Osteoblast (primary cell): ENCODE measurements around the gene GPR108. TPM values are rescaled to one million over a fixed set of nuclear protein-coding genes. Genes with fewer than 3 reads are reported as not detected.

Experiments used
- DNase-seq: peaks from one replicate; pipeline ENCODE4 v3.0.0; 2011; ENCODE audit warnings: low spot score, mixed read lengths; ENCODE audit not compliant: insufficient read length; ENCODE audit errors: missing footprints
- H2AFZ ChIP-seq: 2 replicates; pipeline ENCODE4 v1.6.0; 2011; ENCODE audit warnings: mild to moderate bottlenecking, low read length
- H3K27ac ChIP-seq: 2 replicates; pipeline ENCODE4 v1.5.1; 2011; ENCODE audit warnings: mild to moderate bottlenecking, low read depth, low read length, moderate library complexity
- H3K27me3 ChIP-seq: 2 replicates; pipeline ENCODE4 v1.6.0; 2012; ENCODE audit warnings: mild to moderate bottlenecking, control low read depth, inconsistent platforms, low read length, moderate library complexity; ENCODE audit not compliant: insufficient read depth
- H3K36me3 ChIP-seq: 2 replicates; pipeline ENCODE4 v1.5.1; 2011; ENCODE audit warnings: mild to moderate bottlenecking, low read length, control low read depth, moderate library complexity; ENCODE audit not compliant: insufficient read depth
- H3K4me1 ChIP-seq: 2 replicates; pipeline ENCODE4 v1.5.1; 2011; ENCODE audit warnings: mild to moderate bottlenecking, low read length, control low read depth, moderate library complexity; ENCODE audit not compliant: insufficient read depth
- H3K4me2 ChIP-seq: 2 replicates; pipeline ENCODE4 v1.6.0; 2011; ENCODE audit warnings: mild to moderate bottlenecking, low read length; ENCODE audit not compliant: insufficient read depth
- H3K4me3 ChIP-seq: fragments of 200-600 bp; sonication (generic); 3 replicates; pipeline ENCODE4 v1.5.1; 2012; ENCODE audit warnings: mild to moderate bottlenecking, low read length, inconsistent platforms; ENCODE audit not compliant: insufficient read depth
- H3K79me2 ChIP-seq: 2 replicates; pipeline ENCODE4 v1.6.0; 2012; ENCODE audit warnings: mild to moderate bottlenecking, low read length, control low read depth, inconsistent platforms; ENCODE audit not compliant: insufficient read depth
- H3K9me3 ChIP-seq: 2 replicates; pipeline ENCODE4 v1.5.1; 2011; ENCODE audit warnings: low read depth, low read length, control low read depth
- H4K20me1 ChIP-seq: 2 replicates; pipeline ENCODE4 v1.6.0; 2012; ENCODE audit warnings: mild to moderate bottlenecking, low read length, control low read depth; ENCODE audit not compliant: insufficient read depth
- total RNA-seq: library from RNA; depleted of rRNA; stranded (reverse); fragments of >200 nt; gene quantifications from 2 replicates; pipeline ENCODE4 v1.2.3, GENCODE V29; 2012
- TF ChIP-seq, protein P1 (sequence below): IDR thresholded peaks from 2 replicates; pipeline ENCODE4 v1.5.1; 2011; ENCODE audit warnings: mild to moderate bottlenecking, low read depth, low read length, moderate library complexity; ENCODE audit errors: extremely low read depth

The GPR108 gene
- total RNA-seq, 1 donor, result 42.3 TPM

DNA sequence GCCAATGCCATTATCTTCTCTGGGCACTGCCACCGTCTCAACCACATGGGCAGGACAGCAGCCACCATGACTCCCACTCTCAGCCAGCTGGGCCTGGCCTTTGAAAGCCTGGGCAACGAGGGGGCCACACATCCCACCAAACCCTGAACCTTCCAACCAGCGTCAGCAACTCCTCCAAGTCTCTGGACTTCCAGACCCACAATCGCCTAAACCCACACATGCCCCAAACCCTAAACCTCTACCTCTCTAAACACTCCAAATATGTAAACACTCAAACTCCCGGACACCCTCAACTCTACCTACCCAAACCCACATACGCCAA lies 17.9 kb downstream of the GPR108 start:
- TF ChIP-seq, protein P1, sequence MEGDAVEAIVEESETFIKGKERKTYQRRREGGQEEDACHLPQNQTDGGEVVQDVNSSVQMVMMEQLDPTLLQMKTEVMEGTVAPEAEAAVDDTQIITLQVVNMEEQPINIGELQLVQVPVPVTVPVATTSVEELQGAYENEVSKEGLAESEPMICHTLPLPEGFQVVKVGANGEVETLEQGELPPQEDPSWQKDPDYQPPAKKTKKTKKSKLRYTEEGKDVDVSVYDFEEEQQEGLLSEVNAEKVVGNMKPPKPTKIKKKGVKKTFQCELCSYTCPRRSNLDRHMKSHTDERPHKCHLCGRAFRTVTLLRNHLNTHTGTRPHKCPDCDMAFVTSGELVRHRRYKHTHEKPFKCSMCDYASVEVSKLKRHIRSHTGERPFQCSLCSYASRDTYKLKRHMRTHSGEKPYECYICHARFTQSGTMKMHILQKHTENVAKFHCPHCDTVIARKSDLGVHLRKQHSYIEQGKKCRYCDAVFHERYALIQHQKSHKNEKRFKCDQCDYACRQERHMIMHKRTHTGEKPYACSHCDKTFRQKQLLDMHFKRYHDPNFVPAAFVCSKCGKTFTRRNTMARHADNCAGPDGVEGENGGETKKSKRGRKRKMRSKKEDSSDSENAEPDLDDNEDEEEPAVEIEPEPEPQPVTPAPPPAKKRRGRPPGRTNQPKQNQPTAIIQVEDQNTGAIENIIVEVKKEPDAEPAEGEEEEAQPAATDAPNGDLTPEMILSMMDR, result no peak
- Histone ChIP-seq H3K79me2 (no peaks in the 10 kb centered on the region), H4K20me1 (no peaks in the 10 kb centered on the region), H3K36me3 (no peaks in the 10 kb centered on the region), H3K9me3 (no peaks in the 10 kb centered on the region), H3K27me3 (peaks cover 7% of the 10 kb centered on the region), H2AFZ (no peak overlapping the region), H3K4me2 (no peak overlapping the region), H3K4me1 (peaks cover 12% of the 10 kb centered on the region), H3K4me3 (no peak overlapping the region), H3K27ac (no peak overlapping the region)
- DNase-seq, result peak; percentile 39

DNA sequence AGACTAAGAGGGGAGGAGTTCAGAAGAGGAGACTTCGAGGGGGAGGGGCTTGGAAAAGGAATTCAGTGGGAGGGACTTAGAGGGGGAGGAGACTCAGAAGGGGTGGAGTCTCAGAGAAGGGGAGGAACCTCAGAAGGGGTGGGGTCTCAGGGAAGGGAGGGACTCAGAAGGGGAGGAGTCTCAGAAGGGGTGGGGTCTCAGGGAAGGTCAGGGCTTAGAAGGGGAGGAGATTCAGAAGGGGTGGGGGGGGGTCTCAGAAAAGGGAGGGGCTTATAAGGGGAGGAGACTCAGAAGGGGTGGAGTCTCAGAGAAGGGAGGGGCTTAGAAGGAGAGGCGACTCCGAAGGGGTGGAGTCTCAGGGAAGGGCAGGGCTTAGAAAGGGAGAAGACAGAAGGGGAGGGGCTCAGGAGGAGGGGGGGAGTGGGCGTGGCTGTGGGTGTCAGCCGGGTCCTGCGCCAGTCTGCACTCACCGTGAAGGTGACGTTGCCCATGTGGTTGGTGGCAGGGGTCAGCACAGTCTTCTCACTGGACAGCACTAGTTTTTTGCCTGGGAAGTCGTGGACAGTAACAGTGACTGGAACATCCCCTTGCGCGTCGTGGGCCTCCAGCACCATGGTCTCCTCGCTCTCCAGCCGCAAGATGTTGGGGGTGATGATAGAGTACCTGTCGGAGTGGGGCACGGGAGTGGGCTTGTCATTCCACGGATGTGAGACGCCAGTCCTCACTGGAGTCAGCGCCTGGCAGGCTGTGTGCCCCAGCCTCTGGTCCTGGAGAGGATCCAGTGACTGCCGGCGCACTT lies 18.4 kb downstream of the GPR108 start:
- H3K4me1 ChIP-seq, result peaks cover 12% of the 10 kb centered on the region
- H3K27ac ChIP-seq, result no peak overlapping the region
- no peaks in the 10 kb centered on the region for H3K79me2 ChIP-seq
- H3K4me3 ChIP-seq, result no peak overlapping the region
- H2AFZ ChIP-seq, result no peak overlapping the region
- H3K27me3 ChIP-seq, result peaks cover 7% of the 10 kb centered on the region
- no peak overlapping the region for H3K4me2 ChIP-seq
- no peaks in the 10 kb centered on the region for H3K9me3 ChIP-seq
- H3K36me3 ChIP-seq, result no peaks in the 10 kb centered on the region
- peak; percentile 95 for DNase-seq
- no peaks in the 10 kb centered on the region for H4K20me1 ChIP-seq
- TF ChIP-seq, protein P1, result no peak

DNA sequence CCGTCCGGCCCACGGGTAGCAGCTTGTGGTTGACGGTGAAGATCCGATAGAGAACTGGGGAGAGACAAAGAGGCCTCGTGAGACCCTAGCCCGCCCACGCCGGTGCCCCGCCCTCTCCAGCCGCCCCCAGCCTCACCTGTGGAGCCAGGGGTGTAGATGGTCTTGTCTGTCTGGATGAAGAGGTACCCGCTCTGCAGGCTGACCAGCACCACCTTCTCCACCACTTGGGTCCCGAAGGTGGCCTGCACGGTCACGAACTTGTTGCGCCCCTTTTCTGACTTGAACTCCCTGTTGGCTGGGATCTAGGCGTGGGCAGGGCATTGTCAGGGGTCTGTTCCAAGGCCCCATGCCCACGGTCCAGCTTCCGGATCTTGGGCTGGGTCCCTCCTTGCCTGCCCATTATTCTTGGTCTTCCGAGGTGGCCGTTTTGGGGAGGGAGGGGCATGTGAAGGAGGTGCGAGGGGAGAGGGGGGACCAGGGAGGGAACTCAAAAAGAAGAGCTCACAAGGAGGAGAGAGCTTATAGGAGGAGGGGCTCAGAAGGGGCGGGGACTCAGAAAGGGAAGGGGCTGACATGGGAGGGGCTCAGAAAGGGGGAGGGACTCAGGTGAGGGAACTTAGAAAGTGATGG lies 19.2 kb downstream of the GPR108 start:
- H3K36me3 ChIP-seq, result no peaks in the 10 kb centered on the region
- H2AFZ ChIP-seq, result no peak overlapping the region
- no peaks in the 10 kb centered on the region for H3K79me2 ChIP-seq
- no peak overlapping the region for H3K27ac ChIP-seq
- TF ChIP-seq, protein P1, result no peak
- H3K4me1 ChIP-seq, result peaks cover 11% of the 10 kb centered on the region
- H3K4me2 ChIP-seq, result no peak overlapping the region
- no peaks in the 10 kb centered on the region for H3K9me3 ChIP-seq
- H3K27me3 ChIP-seq, result peaks cover 7% of the 10 kb centered on the region
- DNase-seq, result no peak
- H3K4me3 ChIP-seq, result no peak overlapping the region
- no peaks in the 10 kb centered on the region for H4K20me1 ChIP-seq

DNA sequence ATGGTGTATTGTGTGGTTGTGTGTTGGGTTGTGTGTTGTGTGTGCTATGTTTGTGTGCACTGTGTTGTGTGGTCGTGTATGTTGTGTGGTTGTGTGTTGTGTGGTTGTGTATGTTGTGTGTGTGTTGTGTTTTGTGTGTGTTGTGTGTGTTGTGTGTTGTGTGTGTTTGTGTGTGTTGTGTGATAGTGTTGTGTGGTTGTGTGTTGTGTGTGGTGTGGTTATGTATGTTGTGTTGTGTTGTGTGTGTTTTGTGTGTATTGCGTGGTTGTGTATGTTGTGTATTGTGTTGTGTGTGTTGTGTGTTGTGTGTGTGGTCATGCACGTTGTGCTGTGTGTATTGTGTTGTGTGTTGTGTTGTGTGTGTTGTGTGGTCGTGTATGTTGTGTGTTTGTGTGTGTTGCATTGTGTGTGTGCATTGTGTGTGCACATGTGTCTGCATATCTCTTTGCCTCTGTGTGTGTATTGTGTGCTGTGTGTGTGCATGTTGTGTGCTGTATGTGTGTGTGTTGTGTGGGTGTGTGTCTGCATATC lies 19.9 kb downstream of the GPR108 start:
- TF ChIP-seq, protein P1, result no peak
- H3K79me2 ChIP-seq, result no peaks in the 10 kb centered on the region
- no peak overlapping the region for H3K27ac ChIP-seq
- no peaks in the 10 kb centered on the region for H3K9me3 ChIP-seq
- no peaks in the 10 kb centered on the region for H3K36me3 ChIP-seq
- H2AFZ ChIP-seq, result no peak overlapping the region
- H3K27me3 ChIP-seq, result peaks cover 7% of the 10 kb centered on the region
- H3K4me2 ChIP-seq, result no peak overlapping the region
- DNase-seq, result no peak
- H4K20me1 ChIP-seq, result no peaks in the 10 kb centered on the region
- H3K4me3 ChIP-seq, result no peak overlapping the region
- H3K4me1 ChIP-seq, result peaks cover 8% of the 10 kb centered on the region
